SK-N-SH treated with all-trans-retinoic acid at 6 μM for 48 hours (cell line): Measurements from ENCODE around the gene CYP27C1.

Experiments used
- ZNF8 ChIP-seq: fragments of 450-650 bp; formaldehyde crosslinking; IDR thresholded peaks from 2 replicates; pipeline ENCODE4 v1.5.0; 2020; ENCODE audit warnings: mild to moderate bottlenecking, moderate library complexity
- TF ChIP-seq, protein P1 (sequence below): fragments of 250-450 bp; sonication (Bioruptor Pico); IDR thresholded peaks from 2 replicates; pipeline ENCODE4 v1.8.0; 2020; ENCODE audit warnings: mild to moderate bottlenecking, moderate library complexity, borderline replicate concordance

DNA sequence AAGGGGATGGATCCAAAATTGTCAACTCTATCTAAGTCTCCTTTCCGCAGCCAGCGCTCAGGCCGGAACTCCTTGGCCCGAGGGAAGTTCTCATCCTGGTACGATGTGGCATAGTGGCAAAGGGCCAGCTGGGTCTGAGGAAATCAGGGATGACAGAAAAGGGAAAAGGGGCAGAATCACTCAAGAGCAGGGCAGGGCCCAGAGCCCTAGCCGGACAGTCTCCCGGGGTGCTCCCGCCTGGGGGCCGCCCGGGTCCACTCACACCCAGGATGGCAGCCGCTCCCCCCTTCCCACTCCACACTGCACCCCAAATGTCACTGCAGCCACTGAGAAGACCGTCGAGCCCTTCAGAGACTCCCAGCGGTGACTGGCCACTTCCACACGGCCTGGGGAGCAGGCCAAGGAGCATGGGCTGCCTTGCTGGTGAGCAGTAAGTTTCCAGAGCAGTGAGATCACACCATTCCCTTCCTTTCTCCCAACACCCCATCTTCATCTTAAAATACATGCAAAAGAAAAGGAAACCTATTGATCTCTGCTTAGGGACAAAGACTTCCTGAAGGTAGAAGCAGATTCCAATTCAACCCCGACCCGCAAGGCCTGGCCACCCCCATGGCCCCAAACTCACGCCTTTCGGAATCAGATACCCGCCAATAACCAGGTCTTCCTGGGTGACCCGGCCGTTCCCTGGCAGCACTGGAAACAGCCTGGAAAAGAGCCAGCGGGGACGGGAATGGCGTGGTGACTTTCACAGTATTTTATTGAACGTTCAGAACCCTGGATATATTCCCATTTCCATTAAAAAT, 26.7 kb downstream of the CYP27C1 start:
- TF ChIP-seq, protein P1, sequence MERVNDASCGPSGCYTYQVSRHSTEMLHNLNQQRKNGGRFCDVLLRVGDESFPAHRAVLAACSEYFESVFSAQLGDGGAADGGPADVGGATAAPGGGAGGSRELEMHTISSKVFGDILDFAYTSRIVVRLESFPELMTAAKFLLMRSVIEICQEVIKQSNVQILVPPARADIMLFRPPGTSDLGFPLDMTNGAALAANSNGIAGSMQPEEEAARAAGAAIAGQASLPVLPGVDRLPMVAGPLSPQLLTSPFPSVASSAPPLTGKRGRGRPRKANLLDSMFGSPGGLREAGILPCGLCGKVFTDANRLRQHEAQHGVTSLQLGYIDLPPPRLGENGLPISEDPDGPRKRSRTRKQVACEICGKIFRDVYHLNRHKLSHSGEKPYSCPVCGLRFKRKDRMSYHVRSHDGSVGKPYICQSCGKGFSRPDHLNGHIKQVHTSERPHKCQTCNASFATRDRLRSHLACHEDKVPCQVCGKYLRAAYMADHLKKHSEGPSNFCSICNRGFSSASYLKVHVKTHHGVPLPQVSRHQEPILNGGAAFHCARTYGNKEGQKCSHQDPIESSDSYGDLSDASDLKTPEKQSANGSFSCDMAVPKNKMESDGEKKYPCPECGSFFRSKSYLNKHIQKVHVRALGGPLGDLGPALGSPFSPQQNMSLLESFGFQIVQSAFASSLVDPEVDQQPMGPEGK (CRISPR knock-in tag), result no peak
- TF ChIP-seq ZNF8, result no peak
